ENCODE results near the gene CREBL2.

The CREBL2 gene

DNA sequence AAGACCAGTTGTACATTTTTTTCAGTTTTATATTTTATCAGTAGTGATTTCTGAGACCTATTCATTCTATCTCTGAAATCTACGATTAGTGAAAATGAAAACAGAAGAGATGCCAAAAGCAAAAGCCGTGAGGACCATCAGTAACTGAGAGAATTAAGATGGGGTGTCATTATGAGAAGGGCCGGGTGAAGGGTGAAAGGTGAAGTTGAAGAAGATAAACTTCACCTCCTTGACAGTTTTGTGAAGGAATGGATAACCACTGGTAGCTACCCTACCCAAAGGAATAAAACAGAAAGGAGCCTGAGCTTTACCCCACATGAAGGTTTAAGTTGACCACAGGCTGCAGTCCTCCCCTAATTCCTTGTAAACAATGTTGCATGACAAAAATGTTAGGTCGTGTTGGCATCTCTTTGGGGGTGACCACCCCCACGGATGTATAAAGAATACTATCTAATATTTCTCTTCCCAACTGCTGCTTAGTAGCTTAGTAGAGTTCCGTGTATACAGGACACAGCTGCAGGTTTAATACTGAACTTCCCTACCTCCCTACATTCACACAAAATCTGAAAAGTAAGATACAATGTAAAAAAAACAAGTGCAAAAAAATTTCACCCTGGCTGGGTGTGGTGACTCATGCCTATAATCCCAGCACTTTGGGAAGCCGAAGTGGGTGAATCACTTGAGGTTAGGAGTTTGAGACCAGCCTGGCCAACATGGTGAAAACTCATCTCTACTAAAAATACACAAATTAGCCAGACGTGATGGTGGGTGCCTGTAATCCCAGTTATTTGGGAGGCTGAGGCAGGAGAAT is 60.4 kb downstream of the CREBL2 start:
- no peak for DNase-seq (ENCODE audit: low read depth in 1 of 2, low spot score in 1 of 2)

DNA sequence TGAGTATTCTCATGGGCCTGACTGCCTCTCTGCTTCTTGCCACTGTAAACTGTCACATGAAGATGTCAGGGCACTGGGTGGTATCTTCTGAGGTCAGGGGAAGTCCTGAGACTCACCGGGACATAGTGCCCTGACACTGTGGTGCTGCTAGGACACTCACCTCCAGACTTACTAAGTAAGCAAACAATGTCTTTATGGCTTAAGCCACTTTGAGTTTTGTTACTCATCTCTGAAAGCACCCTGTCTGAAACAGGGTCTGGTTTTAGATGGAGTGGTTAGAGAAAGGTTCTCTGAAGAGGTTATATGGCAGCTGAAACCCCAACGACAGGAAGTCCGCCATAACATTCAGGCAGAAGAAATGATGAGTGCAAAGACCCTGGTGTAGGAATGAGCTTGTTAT is 61.6 kb downstream of the CREBL2 start:
- DNase-seq (ENCODE audit: low read depth in 1 of 2, low spot score in 1 of 2) = no peak

DNA sequence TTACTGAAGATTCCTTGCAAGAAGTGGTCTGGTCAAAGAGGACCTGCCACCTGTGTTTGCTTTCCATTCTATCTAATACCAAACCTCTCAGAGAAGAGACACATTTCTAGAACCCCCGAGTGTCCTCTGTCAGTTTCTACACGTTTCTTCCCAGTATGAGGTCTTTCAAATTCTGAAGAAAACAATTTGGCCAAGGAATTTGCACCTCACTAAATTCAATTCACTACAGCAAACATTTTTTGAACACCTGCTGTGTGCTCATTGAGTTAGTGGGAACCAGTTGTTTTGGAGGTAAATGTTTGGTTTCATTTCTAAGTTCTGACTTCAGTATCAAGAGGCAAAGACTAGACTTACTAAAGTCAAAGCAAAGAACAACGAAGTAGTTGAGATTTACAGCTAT is 64.9 kb downstream of the CREBL2 start:
- DNase-seq (ENCODE audit: low read depth in 1 of 2, low spot score in 1 of 2) = no peak

DNA sequence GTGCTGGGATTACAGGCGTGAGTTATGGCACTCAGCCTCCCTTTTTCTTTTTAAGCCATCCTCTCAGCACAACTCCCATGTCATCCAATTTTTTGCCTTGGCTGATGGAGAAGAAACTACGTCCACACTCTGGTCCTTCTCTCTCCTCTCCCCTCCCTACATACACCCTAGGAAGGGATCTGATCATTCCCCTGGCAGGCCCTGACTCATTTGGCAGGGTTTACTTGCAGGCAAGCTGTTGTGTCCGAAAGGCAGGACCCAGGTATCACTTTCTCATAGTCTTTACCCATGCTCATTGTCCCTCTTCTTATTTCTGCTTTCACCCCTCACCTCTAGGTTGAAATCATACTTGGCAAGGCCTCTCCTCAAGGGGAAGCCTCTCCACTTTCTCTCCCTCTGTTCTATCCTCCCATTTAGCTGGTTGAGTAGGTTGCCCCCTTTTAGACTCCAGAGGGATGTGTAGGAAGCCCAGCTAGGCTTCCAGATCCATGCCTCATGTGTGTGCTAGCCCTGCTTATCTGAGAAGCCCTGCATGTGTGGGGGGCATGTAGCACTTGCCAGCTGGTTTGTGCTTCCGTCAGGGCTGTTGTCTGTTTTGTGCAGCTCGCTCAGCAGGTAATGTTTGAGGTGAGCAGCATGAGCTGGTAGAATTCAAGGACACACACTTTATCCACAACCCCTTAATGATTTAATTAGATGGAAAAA is 69.5 kb downstream of the CREBL2 start:
- no peak for DNase-seq (ENCODE audit: low read depth in 1 of 2, low spot score in 1 of 2)

DNA sequence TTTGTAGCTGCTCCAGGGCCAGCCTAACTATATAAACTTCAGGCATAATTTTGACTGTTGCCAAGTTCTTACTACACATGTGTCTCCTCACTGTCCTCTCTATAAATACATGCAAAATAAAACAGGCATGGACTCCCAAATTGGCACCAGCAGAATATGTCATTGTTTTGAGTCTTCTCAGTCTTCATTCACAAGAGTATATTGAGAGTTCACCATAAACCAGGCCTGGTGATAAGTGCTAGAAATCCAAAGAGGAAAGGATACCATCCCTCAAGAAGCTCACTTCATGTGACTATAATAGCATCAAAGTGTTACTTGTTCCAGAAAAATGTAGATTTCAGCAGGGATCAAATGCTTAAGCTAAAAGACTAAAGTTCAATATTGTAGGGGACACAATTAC is 70.6 kb downstream of the CREBL2 start:
- no peak for DNase-seq (ENCODE audit: low read depth in 1 of 2, low spot score in 1 of 2)

DNA sequence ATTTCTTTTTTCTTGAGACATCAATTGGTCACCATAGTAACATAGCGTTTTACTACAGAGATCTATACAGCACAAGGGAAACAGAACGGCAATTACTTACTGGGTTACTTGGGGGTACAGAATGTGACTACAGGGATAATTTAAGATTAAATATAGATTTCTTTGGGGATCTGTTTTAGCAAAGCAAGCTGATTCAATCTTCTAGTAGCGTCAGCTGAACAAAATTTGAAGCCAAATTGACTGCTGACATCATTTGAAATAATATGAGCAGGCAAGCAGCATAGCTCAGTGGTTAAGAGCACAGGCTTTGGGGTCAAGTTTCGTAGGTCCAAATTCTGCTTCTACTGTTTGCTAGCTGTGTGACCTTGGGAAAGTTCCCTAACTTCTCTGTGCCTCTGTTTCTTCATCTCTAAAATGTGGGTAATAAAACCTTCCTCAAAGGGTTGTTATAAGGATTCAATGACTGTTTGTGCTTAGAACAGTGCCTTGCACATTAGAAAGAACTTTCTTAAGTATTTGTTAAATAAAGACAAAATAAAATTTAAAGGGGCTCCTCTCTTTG is 71.5 kb downstream of the CREBL2 start:
- no peak for DNase-seq (ENCODE audit: low read depth in 1 of 2, low spot score in 1 of 2)

DNA sequence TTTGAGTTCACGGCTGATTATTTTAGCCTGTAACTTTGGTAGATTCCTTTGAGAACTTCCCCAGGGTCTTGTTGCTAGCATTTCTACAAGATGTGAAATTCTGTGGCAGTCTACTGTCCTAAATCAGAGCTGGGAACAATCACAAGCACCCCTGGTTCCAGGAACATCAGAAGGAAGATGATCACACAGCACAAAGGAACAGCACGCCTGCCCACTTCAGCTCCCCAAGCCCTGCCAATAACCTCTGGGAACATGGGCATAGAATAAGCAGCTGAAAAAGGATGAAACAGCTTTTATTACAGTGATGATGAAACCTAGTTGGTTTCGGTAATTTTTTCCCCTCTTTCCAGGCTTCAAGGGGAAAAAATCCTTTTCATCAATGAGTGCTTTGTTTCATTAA is 72.0 kb downstream of the CREBL2 start:
- DNase-seq (ENCODE audit: low read depth in 1 of 2, low spot score in 1 of 2) = no peak

DNA sequence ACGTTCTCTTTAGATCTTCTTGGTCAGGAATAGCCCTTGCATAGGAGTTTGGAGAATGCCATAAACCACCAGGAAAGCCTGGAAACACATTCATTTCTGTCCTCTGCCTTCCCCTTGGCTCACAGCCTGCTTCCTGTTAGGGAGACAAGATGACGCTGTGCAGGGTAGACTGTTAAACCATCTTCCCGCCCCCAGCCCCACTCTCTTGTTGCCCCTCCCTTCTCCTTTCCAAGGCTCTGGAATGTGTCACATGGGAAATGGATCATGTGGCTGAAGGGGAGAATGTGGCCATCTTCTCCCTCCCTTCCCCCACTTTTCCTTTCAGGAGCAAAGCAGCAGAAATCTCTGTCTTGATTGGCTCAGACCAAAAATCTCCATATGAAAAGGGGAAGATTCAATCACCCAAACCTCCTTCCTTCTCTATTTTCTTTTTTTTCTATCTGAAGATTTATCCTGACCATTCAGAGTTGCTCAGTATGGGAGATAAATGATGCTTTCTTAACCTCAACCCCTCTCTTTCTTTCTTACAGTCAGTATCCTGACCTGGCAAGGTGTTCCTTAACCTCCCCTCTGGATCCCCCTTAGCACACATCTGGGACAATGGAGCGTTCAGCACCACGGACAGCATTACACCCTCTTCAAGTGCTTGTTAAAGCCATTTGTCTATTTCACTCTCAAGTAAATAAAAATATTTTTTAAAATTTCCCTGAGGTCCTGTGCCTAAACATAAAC is 72.9 kb downstream of the CREBL2 start:
- no peak for DNase-seq (ENCODE audit: low read depth in 1 of 2, low spot score in 1 of 2)

DNA sequence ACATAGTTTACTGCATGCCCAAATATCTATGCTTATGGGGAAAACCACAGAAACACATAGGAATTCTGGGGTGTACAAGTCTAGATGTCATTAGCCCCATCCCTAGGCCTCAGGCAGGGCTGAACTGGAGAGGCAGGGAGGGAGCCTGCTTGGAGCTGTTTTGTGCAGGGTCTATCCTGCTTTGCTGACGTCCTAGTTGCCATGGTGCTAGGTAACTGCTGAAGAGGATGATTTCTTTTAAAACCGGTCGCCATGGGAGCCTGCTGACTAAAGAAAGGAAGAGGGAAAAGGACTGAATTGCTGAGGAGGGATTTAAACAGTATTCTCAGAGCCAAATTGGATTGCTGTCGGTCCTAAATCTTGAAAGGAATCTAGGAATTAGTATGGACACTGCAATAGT is 73.6 kb downstream of the CREBL2 start:
- no peak for DNase-seq (ENCODE audit: low read depth in 1 of 2, low spot score in 1 of 2)

DNA sequence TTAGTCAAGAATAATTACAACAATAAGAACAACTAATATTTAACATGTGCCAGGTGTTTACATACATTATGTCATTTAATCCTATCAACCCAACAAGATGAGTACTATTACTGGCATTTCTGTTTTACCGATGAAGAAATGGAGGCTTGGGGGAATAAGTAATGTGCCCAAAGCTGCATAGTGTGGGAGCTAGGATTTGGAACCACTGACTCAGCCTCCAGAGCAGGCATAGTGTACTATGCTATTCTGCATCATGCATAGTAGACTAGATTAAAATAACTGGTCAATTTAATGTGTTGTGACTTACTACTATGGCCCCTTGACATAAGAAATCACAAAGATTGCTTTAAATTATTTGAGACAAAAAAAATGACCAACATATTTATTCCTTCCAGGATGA is 74.8 kb downstream of the CREBL2 start:
- no peak for DNase-seq (ENCODE audit: low read depth in 1 of 2, low spot score in 1 of 2)

DNA sequence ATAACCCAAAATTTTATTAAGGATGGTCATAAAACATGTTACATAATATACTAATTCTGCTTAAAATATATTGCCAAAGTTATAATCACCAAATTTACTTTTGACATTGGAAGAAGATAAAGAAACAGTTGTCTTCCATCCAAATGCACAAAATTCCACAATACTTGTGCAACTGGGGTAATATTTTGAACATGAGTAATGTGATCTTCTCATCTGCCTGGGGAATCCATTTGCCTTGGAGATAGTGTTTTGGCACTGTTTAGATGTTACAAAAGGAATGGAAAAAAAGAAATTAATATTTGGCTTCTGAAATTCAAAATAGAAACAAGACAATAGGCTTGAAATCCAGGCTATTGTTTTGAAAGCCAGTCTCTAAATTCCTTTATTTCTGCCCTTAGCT is 75.2 kb downstream of the CREBL2 start:
- no peak for DNase-seq (ENCODE audit: low read depth in 1 of 2, low spot score in 1 of 2)

DNA sequence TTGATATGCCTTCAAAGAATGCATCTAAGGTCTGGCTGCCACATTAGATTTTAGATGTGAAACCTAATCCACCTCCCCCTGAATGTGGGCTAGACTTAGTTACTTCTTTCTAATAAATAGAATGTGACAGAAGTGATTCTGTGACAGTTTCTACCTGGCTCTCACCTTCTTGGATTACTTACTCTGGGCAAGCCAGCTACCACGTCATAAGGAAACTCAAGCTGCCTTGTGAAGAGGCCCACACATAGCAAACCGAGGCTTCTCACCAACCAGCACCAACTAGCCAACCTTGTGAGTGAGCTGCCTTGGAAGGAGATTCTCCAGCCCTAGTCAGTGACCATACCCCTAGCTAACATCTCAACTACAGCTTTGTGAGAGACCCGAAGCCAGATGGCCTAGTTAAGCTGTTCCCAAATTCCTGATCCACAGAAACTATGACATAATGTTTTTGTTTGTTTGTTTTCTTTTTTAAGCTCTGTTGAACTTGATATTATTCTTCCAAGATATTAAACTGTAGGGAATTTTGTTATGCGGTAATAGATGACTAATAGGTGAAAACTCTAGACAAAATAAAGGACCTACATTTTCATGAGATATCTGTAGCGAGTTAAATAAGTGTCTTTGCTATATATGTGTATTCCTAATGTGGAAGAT is 78.1 kb downstream of the CREBL2 start:
- DNase-seq (ENCODE audit: low read depth in 1 of 2, low spot score in 1 of 2) = no peak

DNA sequence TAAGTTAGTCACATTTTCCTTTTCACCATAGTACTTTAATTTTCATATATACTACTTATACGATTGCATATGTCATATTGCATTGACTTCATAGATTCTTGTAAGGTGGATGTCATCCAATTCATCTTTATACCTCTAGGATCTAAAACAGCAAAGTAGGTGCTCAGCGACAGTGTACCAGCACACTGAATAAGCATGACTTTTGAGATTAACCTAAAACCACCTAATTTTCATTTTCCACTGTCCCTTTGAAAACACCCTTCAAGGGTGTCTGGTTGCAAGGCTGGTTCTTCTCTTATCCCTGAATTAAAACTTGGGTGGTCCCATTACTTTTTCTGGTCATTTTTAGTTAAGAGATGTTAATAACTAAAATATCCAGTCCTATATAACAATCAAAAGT is 79.9 kb downstream of the CREBL2 start:
- DNase-seq (ENCODE audit: low read depth in 1 of 2, low spot score in 1 of 2) = no peak

DNA sequence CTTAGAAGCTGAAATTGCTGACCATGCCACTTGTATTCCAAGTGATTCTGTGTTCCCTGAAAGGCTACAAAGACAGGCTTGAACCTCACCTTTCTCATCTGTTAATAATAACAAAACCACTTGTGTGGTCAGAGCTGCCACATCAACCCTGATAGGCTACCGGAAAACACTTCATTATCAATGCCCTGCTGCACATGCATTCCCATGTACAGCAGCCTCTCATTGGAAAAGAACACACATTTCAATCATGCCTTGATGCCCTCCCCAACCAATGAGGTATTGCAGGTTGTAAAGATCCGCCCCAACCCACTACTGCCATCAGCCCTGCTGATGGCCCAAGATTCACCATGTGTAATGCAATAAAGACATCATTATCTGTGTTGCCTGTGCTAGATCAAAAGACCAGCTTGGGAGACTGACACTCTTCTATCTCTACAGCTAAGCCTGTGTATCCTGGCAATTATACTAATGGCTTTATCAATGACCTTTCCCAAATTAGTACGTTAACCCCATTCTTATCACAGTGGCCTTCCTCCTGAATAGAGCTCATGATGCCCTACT is 81.5 kb downstream of the CREBL2 start:
- DNase-seq (ENCODE audit: low read depth in 1 of 2, low spot score in 1 of 2) = no peak
